Fibroblast of skin of scalp (primary cell): ENCODE data around the gene TFF2.

Experiments used
- DNase-seq: peaks from one replicate; pipeline ENCODE4 v3.0.0-alpha.2; 2013

TFF2 gene

DNA sequence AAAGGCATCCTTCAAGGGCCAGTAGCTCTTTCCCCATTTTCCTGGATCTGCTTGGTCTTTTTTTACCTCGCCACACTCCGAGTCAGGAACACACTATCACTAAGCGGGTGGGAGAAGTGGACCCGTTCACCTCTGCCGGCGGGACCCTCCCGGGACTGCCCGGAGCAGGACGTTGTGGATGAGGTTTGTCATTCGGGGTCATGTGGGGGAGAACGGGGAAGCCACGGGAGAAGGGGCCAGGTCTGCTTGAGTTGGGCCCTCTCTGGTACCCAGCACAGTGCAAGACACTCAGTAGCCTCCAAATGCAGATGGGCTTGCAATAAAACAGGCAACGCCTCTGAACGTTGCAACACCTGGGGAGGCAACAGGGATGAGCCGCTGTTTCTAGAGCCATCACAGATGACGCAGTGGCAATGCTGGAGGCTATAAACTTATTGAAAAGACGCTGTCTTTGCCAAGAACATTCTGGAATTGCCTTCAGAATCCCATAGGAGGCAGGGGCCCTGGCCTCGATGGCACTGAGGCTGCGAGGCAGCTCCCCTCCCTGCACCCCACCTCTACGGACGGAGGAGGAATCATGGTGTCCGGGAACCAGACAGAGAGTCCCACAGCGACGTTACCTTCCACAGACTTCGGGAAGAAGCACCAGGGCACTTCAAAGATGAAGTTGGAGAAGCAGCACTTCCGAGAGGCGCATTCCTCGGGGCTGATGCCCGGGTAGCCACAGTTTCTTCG lies 3.8 kb downstream of the TFF2 start:
- no peak for DNase-seq

- no peak for DNase-seq
Observed at GRCh38 chr21:42346441-42346840, 4.4 kb downstream of the TFF2 start.

GRCh38 chr21:42344631-42345030 lies 6.2 kb downstream of the TFF2 start:
- no peak for DNase-seq

DNA sequence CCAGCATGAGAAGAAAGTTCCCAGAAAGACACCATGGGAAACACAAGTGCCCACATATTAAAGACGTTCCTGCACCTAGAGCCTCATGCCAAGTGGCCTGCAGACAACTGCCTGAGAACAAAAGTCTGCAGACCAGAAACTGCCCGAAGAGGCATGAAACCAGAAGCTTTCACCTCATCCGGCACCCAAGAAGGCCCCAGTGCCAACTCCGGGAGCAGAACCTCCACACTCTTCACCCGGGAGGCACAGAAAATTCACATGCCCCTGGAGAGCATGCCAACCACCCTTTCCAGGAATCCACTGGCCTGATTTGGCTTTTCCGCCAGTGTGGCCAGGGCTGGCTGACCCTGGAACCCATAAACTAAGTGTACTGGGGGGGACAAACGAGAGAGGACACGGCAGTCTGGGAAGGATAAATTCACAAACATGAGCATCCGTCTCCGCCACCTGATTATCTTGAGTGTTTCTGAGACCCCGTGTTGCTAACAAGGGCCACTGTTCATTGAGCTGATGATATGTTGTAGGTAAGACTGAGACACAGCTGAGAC lies 6.8 kb downstream of the TFF2 start:
- DNase-seq: no peak

- DNase-seq: no peak
Observed at GRCh38 chr21:42343556-42343955, 7.2 kb downstream of the TFF2 start.

DNA sequence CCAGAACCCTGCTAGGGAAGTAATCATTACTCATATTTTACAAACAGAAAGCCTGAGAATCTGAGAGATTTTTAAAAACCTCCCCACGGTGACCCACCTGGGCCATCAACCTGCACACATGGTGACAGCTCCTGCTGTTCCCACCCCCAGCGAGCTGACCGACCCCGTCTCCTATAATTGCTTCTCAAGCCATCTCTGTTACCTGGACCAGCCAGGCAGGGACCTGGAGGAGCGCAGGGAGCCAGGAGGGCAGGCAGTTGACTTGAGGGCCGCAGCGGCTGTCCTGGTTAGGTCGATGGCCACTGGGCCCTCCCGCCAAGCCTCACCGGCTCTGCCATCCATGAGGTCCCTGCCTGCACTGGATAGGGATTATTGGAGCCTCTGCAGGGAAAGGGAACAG lies 7.7 kb downstream of the TFF2 start:
- DNase-seq: no peak

DNA sequence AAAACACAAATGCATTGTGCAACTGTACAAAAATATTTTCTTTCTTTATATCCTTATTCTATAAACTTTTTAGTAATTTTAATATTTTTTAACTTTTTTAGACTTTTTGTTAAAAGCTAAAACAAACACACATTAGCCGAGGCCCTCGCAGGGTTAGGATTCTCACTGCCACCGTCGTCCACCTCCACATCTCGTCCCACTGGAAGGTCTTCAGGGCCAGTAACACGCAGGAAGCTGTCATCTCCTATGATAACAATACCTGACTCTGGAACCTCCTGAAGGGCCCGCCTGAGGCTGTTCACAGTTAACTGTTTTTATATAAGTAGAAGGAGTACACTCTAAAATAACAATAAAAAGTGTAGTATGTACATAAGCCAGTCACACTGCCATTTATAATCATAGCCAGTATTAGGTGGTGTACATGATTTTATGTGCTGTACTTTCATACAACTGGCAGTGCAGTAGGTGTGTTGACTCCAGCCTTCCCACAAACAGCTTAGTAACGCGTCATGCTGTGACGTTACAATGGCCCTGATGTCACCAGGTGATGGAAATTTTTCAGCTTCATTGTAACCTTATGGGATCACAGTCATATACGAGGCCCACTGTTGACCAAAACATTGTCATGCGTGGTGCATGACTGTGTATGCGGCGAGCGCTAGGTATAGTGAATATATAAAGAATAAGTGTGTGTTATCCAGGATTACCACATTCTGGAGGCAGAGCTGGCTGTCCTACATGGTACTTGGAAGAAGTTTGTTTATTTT lies 8.8 kb downstream of the TFF2 start:
- DNase-seq: no peak

DNA sequence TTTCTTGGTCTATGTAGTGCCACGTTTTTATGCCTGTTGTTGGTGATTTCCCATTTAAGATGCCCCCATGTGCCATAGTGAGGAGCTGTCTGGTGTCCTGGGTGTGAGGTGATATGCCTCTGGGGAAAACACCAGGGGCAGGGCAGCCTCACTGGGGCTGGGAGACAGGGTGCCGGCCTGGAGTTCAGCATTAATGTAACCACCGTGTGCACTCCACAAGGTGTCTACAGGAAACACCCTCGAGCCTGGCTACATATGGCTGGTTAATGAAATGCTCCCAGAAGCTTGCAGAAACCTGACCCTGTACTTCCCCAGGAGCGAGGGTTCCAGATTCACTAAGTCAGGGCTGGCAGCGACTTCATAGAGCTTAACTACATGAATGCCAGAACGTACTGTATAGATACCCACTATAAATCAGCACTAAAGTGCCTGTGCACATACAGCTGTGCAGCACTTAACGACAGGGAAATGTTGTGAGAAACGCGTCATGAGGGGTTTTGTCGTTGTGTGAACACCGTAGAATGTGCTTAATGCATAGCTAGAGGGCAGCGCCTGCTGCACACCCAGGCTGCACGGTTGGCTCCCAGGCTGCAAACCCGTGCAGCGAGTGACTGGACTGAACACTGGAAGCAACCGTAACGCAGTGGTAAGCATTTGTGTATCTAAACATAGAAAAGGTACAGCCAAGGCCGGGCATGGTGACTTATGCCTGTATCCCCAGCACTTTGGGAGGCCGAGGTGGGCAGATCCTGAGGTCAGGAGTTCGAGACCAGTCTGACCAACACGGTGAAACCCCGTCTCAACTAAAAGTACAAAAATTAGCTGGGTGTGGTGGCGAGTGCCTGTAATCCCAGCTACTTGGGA lies 10.4 kb downstream of the TFF2 start:
- DNase-seq: no peak

- no peak for DNase-seq
Observed at GRCh38 chr21:42338729-42339715, 11.8 kb downstream of the TFF2 start.

- DNase-seq: peak; percentile 36
Observed at GRCh38 chr21:42337830-42338728, 12.7 kb downstream of the TFF2 start.

DNA sequence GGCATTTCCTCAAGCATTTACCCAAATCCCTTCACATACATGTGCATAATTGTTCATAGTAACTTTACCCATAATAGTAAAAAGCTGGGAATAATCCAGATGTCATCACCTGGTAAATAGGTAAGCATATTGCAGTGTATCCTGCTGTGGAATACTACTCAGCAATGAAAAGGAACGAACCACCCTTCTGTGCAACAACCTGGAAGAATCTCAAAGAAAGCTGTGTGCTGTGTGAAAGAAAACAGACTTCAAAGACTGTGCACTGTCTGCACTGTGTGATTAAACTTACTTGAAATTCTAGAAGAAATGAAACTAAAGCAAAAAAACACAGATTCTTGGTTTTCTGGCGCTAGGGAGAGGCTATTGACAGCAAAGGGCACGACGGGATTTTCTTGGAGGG lies 13.5 kb downstream of the TFF2 start:
- DNase-seq: no peak

GRCh38 chr21:42336054-42336453 lies 14.7 kb downstream of the TFF2 start:
- peak; percentile 9 for DNase-seq

- DNase-seq: no peak
Observed at GRCh38 chr21:42332557-42333317, 18.1 kb downstream of the TFF2 start.

DNA sequence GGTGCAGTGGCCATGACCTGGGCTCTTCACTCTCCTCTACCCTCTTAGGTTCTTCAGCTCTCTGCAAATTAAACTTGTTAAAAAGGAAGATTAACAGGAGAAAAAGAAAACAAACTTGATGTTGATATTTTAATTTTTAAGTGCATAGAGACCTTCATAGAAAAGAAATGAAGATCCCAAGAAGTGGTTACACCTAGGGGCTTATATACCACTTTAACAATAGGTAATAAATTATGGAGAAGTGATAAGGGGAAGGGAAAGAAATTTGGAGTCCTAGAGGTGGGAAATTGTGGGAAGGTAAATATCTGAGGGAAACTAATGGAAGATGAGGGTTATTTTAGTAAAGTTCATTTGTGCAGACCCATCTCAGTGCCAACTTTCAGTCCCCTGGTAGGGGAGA lies 19.1 kb downstream of the TFF2 start:
- DNase-seq: no peak

- no peak for DNase-seq
Observed at GRCh38 chr21:42330380-42331371, 20.1 kb downstream of the TFF2 start.

- DNase-seq: no peak
Observed at GRCh38 chr21:42324896-42325295, 25.9 kb downstream of the TFF2 start.

DNA sequence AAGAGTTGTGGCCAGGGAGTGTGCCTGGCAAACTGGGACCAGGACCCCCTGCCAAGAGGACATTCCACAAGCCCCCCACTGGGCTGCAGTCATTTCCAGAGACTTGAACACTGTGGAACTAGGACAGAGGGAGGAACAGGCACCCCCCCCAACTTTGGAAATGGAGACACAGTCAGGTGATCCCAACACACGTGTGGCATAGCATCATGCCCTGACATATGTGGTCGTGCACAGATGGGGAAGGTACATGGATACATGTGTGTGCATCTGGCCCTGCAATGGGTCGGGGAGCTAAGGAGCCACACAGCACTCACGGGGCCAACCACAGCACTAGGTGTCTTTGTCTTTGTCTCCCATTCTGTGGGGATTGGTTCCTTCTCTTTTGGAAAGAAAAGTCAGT lies 28.9 kb downstream of the TFF2 start:
- DNase-seq: no peak

GRCh38 chr21:42321231-42321630 lies 29.6 kb downstream of the TFF2 start:
- DNase-seq: no peak

DNA sequence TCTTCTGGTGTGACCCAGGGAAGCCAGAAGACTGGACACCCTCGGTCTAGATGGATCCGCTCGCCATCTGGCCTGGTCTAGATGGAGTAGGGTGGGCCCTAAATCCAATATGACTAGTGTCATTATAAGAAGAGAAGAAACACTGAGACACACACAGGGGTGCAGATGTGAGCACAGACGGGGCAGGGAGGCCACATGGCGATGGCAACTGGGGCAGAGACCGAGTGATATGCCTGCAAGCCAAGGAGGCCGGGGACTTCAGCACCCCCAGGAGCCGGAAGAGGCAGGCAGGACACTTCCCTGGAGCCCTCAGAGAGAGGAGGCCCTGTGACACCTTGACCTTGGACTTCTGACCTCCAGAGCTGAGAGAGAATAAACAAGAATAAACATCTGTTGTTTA lies 30.0 kb downstream of the TFF2 start:
- DNase-seq: no peak
